Activated CD8-positive, alpha-beta memory T cell treated with anti-CD3 and anti-CD28 coated beads, Interleukin-2, amount 50 U/mL, for 4 hours (primary cell): ENCODE data around the gene ELMO3.

ENCODE experiments used
- DNase-seq: peaks from one replicate; pipeline ENCODE4 v3.0.0-alpha.2; 2020

ELMO3 gene

DNA sequence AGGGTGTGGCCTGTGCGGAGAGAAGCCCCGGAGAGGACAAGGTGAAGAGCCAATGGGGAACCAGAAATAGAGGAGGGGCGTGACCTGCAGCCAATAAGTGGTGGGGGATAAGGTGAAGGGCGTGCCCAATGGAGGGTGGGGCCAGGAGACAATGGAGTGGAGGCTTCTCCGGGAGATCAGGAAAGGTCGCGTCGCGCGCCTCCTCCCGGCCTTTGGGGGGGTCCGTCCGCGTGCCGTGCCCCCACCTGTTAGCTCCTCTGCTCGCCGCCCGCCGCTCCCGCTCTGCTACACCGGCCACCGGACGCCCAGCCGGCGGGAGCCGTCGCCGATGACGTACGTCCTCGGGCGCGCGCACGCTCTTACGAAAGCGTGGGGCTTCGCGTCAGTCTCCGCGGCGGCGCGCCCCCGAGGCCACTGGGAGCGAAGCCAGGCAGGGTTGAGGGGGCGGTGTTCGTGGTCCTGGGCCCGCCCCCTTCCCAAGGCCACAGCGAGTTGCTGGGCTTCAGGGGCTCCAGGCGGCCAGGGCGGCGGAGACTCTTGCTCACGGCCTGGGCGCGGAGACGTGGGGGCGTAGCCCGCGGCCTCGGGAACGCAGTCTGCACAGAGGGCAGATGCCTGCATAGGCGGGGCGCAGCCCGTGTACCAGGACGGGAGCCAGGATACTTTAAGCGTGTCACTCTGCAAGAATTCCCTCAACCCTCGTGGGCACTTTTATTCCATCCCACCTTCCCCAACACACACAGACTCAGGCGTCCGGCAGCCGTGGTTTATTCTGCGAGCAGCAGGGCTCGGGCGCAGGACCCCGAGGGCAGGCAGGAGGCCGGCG lies 15.1 kb upstream of the ELMO3 start, which contains the start of gene MATCAP1:
Gene MATCAP1, minus strand, starts transcription at position 337 of the 826 bp plus-strand sequence. CDS start 3,353 bp downstream, outside the sequence.
- DNase-seq, result peak; percentile 88

DNA sequence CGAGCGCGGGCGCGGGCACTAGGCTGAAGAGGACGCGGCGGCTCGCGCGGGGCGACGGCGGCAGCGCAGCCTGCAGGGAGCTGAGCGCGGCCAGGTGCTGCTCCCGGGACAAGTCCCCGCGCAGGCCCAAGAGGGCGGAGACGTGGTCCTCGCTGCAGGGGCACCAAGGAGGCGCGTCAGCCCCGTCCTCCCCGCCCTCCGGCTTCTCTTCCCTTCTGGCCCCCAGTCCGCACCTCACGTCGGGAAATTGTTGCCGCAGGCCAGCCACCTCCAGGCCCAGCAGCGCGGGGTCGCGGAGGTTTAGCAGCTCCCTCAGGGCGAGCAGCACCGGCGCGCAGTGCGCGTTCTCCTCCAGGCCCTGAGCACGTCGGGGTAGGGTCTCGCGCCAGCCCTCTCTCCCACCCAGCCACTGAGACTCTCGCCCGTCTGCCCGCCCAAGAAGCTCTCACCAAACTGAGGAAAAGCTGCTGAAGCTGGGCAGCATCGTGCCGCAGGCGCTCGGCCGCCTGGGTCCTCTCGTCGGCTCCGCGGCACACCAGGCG lies 14.4 kb upstream of the ELMO3 start:
- peak; percentile 18 for DNase-seq

DNA sequence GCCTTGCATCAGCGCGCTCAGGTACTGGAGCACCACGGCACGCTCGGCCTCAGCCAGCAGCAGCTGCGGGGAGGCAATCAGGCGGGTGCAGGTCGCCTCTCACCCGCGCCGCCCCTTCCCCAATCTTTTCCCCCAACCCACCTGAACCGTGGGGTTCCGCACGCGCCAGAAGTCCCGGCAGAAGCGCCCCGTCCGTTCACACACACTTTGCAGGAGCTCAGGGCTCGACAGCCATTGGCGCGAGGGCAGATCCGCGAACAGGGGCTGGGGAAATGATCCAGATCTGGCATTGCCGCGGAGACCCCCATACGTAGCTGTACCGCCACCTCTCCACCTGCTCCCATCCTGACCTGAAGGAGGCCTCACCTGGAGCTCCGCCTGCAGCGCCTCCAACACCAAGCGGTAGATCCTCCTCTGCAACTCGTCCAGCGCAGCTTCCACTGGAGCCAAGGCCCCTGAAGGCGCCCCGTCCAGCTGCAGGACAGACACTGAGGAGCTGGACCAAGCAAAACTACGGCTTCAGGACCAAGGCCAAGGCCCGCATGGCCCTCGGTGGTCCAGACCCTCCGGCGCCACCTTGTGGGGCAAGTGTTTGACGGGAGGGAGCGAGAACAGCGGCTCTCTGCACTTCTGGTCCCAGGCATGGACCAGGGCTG lies 13.8 kb upstream of the ELMO3 start:
- DNase-seq, result peak; percentile 83

GRCh38 chr16:67185651-67186134 lies 13.2 kb upstream of the ELMO3 start:
- DNase-seq, result no peak

- DNase-seq, result no peak
These were observed 12.4 kb upstream of the ELMO3 start for GRCh38 chr16:67186550-67186950.

DNA sequence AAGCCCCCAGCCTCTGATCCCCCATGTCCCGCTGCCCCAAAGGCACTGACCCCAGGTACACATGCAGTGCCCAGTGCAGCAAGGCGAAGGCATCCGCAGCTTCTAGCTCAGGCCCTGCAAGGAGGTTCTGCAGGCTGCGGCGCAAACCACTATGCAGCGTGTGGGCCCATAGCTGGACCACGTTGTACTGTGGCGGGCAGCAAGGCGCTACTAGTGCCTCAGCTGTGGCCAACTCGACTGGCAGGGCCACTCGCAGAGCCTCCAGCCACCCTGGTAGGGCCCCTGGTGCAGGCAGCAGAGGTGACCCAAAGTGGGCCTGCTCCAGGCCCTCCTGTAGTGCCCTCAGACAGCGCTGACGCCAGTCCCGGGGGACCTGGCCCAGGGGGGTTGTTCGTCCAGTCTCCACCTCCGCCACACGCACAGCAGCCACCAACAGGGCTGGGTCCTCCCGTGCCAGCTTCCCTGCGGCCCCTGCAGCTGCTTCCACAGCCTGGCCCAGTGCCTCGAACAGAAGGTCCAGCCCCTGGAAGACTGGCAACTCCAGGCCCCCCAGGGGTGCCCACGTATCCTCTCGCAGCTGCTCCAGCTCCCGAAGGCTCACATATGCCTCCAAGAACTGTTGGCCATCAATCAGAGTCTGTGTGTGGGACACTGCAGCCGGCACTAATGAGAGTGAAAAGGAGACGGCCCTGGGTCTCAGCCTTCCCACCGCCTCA lies 11.6 kb upstream of the ELMO3 start:
- DNase-seq, result no peak

GRCh38 chr16:67188323-67188722 lies 10.6 kb upstream of the ELMO3 start:
- no peak for DNase-seq

DNA sequence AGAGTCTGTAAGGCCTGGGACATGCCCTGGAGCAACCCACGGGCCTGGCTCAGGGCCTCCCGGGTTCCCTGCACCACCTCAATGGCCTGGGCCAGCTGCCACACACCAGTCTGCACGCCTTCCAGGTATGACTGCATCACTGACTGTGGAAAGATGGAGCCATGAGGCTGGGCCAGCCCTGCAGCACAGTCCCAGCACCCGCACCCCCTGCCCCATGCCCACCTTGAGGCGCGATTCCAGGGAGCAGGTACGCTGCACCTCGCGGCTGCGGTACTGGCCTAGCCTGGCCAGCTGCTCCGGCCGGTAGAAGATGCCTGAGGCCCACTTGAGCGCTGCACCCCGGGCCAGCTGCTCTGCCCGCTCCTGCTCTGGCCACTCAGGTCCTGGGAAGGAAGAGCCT lies 10.1 kb upstream of the ELMO3 start:
- DNase-seq, result no peak

DNA sequence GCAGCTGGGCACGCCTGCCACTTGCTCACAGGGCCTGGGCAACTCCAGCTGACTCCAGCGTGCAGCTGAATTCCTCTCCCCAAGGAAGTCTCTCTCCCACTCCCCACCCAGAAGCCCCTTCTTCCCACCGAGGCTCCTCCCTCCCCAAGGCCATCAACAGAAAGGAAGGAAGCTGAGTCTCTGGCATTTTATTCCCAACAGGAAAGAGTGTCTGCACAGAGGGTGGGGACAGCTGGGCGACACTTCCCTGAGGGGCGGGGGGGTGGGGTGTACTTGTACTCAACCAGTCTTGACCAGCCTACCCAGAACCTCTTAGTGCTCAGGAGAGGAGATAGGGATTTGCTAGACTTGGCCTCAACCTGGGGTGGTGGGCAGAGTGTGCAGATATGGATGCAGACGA lies 8.9 kb upstream of the ELMO3 start, which contains the start of gene EXOC3L1:
Gene EXOC3L1, minus strand, starts transcription at position 96 of the 400 bp plus-strand sequence. CDS start 460 bp downstream, outside the sequence.
- no peak for DNase-seq

- no peak for DNase-seq
These were observed 8.2 kb upstream of the ELMO3 start for GRCh38 chr16:67190448-67191399.

DNA sequence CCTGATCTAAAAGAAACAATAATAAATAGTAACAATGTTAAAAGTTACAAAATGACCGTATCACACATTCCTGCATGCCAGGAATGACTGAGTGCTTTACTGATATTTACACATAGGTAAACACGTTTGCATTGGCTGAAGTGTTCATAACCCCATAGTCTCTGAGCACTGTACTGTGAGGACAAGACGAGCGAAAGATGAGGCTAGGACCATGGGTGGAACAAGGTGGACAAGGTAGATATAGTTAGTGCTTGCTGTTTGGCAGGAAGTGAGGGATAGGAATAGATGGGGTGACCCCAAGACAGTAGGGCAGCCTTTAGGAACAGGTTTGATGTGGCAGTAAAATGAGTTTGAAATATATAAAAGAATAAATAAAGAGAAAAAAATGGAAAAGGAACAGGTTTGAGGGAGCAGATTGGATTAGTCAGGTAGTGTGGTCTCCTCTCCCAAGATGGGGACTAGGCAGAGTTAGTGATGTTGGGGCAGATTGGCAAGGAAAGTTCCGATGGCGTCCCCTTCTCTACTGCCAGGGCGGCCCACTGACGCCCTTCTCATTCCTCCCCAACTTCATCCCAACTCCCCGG lies 7.4 kb upstream of the ELMO3 start:
- no peak for DNase-seq

- DNase-seq, result peak; percentile 82
These were observed 6.8 kb upstream of the ELMO3 start, which contains the start of gene E2F4 for GRCh38 chr16:67191995-67192681. E2F4 (plus strand) TSS chr16:67192155; CDS start chr16:67192228, 73 bp downstream.

GRCh38 chr16:67192781-67193361 lies 6.1 kb upstream of the ELMO3 start:
- no peak for DNase-seq

DNA sequence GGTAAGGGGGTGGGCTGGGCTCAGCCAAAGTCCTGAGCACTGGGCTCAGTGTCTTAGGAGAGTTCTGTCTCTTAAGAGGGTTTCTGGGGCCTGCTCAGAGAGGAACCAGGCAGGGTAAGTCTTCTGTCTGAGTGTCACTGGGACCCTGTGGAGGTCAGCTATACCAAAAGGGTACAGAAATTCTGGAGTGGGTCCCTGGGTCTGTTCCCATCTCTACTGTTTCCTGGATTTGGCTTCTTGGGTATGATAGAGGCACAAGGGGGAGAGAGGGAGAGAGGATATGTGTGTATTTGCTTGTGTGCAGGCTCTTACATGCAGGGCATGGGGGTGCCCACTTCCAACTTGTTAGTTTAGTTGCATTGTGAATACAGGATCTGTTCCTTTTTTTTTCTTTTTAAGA lies 5.4 kb upstream of the ELMO3 start:
- DNase-seq, result no peak

- no peak for DNase-seq
These were observed 4.7 kb upstream of the ELMO3 start for GRCh38 chr16:67194260-67194659.

GRCh38 chr16:67195676-67196075 lies 3.3 kb upstream of the ELMO3 start:
- DNase-seq, result no peak

DNA sequence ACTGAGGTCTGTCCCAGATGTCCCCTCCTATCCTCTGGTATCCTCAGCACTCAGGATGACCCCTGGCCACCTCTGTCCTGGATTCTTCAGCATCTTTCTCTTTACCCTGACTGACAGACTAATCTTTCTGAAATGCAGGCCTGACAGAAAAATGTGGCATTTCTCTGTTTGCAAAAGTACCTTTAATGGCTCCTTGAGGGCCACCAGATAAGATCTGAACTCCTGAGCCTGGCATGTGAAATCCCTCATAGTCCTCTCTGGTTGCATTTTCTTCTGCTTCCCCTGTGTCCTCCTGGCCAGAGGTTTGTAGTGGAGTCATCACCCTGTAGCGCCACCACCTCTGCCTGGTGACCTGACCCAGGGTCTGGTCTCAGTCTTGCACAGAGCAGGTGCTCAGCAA lies 2.0 kb upstream of the ELMO3 start:
- DNase-seq, result no peak

DNA sequence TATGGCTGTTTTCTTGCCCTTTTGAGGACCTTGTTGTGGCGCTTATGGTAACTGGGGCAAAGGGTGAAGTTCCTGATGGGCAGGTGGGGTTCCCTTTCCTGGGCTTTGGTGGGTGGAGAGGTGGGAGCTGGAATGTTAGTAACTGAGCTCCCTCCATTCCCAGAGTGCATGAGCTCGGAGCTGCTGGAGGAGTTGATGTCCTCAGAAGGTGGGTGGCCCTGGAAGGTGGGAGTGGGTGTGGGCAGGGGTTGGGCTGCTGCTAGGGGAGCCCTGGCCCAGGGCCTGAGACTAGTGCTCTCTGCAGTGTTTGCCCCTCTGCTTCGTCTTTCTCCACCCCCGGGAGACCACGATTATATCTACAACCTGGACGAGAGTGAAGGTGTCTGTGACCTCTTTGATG lies 1.2 kb upstream of the ELMO3 start:
- DNase-seq, result no peak

DNA sequence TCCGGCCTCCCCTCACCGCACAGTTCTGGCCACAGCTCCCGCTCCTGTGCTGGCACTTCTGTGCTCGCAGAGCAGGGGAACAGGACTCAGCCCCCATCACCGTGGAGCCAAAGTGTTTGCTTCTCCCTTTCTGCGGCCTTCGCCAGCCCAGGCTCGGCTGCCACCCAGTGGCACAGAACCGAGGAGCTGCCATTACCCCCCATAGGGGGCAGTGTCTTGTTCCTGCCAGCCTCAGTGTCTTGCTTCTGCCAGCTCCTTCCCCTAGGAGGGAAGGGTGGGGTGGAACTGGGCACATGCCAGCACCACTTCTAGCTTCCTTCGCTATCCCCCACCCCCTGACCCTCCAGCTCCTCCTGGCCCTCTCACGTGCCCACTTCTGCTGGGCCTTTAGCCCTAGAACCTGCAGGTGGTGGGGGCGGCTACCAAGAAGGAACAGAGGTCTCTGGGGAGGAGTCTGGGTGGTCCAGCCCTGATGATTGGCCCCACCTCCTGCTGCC lies 645 bp upstream of the ELMO3 start:
- no peak for DNase-seq

- no peak for DNase-seq
These were observed 872 bp downstream of the ELMO3 start for GRCh38 chr16:67199808-67200198.
